Spleen (tissue), 7 donors: Measurements from ENCODE around the gene TSFM.

ENCODE experiments used
- POLR2A ChIP-seq, 3 donors: fragments of 450-650 bp; IDR thresholded peaks; one replicate each; pipeline ENCODE4 v1.5.1; 2017; ENCODE audit warnings: antibody characterized with exemption in 3 of 3, mild to moderate bottlenecking in 1 of 3
- TF ChIP-seq, protein P1 (sequence below), 11 experiments: fragments of 200-600 bp in 7 of 11; fragments of 450-650 bp in 4 of 11; sonication (generic) in 4 of 11; IDR thresholded peaks in 8 of 11; conservative IDR thresholded peaks in 3 of 11; 1 replicate in 7 of 11; 2 replicates in 4 of 11; pipeline versions ENCODE4 v1.4.0 to v1.8.0; 2016 to 2021; ENCODE audit warnings: antibody characterized with exemption in 11 of 11, inconsistent platforms in 4 of 11, mild to moderate bottlenecking in 1 of 11
- donor health status: DM: no; HTN: no; CAD: no; lungs with moderate emphysema.
- donor health status: DM: no; HTN: no; CAD: no.
- donor health status: DM: no; HTN: no; CAD: no.

DNA sequence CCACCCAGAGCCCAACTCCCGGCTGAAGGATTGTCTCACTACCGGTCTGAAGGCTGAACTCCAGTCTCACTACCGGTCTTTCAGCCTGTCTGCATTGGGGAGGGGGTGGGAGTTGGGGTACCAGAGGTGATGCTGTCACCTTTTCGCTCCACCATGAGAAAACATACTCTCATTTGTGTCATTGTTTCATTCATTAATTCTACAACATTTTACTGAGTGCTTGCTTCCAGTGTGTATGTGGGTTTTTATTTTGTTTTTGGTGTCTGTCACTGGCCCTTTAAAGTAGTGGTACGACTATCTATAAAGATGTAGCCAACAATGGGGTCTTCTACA is 30.0 kb upstream of the TSFM start:
- TF ChIP-seq, protein P1, sequence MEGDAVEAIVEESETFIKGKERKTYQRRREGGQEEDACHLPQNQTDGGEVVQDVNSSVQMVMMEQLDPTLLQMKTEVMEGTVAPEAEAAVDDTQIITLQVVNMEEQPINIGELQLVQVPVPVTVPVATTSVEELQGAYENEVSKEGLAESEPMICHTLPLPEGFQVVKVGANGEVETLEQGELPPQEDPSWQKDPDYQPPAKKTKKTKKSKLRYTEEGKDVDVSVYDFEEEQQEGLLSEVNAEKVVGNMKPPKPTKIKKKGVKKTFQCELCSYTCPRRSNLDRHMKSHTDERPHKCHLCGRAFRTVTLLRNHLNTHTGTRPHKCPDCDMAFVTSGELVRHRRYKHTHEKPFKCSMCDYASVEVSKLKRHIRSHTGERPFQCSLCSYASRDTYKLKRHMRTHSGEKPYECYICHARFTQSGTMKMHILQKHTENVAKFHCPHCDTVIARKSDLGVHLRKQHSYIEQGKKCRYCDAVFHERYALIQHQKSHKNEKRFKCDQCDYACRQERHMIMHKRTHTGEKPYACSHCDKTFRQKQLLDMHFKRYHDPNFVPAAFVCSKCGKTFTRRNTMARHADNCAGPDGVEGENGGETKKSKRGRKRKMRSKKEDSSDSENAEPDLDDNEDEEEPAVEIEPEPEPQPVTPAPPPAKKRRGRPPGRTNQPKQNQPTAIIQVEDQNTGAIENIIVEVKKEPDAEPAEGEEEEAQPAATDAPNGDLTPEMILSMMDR (IDR thresholded peaks at IDR 0.05 in 8 of 11, conservative IDR thresholded peaks at IDR 0.05 in 3 of 11), result no peak
- TF ChIP-seq POLR2A (IDR thresholded peaks at IDR 0.05), result no peak
